Kidney tubule cell (primary cell): ENCODE measurements around the gene RAB27A.
A peak's percentile ranks its signal among the peaks of the same experiment; 100 is the strongest.
"Not testable (repeated sequence)": the region's sequence is repeated elsewhere in the genome, so short reads cannot be mapped to it uniquely, and the experiment has no call there.

Source experiments
- DNase-seq: peaks from one replicate; pipeline ENCODE4 v3.0.0-alpha.2; 2018; ENCODE audit warnings: low spot score

RAB27A gene

DNA sequence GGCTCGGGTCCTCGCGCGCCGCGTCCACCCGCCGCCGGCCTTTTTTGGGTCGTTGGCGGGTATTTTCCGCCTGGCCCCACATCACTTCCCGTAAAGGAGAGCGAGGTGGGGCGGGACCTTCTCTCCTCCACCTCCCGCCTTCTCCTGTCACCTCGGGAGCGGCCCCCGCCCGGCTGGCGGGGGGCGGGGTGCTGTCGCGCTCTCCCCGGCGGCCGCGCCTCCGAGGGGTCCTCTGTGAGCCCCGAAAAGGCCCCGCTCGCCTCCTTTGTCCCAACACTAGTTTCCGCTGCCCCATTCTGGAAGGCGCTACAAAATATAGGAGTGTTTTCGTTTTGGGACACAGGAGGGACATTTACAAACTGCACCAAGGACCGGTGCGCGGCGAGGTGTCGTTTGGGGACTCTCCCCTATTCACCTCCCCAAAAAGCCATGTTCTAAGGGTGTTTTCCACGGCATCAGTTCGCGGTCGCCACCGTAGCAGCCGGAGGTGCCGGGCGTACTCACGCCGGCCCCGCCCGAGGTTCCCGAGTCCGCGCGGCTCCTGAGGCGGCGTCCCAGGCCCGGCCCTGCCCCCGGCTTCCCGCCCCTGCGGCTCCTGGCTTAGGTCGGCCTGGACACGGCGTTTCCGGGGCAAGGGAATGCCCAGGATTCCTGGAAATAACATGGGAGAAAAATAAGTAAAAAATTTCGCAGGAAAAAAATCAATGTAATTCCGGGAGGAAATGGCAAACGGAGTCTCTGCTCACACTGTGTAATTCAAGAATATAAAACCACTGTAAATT is at the start of gene RAB27A:
RAB27A (minus strand) TSS at position 68 of the 782 bp plus-strand sequence. CDS start 54,879 bp downstream, outside the sequence.
- DNase-seq: peak; percentile 87

DNA sequence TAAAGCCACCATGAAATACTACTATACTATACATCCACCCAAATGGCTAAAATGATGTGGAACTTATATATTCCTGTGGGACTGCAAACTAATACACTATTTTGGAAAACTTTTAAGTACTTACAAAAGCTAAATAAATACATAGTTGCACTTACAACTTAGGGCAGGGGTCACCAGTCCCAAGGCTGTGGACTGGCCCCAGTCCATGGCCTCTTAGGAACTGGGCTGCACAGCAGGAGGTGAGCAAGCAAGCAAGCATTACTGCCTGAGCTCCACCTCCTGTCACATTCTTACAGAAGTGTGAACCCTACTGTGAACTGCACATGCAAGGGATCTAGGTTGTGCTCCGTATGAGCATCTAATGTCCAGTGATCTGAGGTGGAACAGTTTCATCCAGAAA is 47.5 kb upstream of the RAB27A start:
- no peak for DNase-seq

DNA sequence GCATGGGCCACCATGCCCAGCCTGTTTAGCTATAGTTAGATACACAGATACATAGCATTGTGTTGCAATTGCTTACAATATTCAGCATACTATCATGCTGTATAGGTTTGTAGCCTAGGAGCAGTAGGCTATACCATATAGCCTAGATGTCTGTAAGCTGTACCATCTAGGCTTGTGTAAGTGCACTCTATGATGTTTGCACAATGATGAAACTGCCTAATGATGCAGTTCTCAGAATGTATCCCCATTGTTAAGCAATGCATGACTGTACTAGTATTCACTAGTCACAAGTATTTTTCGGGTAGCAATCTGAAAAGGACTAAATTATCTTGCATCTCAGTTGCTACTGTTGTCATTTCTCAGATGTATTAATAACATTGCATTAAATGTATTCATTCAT is 45.4 kb upstream of the RAB27A start:
- no peak for DNase-seq

- DNase-seq: peak; percentile 43
These were observed 44.8 kb upstream of the RAB27A start for GRCh38 chr15:55334371-55334770.

DNA sequence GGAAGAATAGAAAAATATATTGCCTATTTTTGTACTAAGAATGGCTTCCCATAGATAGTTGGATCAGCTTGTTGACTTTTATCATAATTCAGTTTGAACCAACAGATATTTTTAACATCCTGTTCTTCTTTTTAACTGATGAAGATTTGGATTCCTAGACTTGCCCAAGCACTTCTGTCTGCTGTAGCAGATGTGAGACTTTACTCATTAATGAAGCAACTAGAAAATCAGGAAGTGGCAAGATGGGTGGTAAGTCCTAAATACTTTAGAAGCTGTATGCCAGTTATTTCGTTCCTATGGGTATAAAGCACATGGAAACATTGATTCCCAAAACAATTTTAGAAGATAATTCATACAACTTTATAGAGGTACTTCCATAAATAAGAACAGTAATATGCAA is 37.8 kb upstream of the RAB27A start:
- DNase-seq: no peak

DNA sequence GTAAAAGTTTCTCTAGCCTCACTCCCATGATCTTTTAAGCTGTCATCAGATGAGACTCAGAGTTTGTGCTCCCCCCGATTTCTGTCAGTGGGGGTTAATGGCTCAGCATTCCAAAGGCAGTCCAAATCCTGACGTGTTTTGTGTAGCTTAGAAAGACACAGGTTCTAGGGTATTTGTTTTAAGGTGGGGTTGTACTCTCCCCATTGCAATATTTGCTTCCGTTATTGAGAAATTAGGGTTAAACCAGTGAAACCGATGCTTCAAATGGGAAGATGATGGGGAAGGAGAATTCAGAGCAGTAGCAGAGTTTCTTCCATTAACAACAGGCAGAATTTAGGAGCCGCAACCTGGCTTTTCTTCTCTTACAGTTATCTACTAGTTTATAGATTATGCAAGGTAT is 32.9 kb upstream of the RAB27A start:
- DNase-seq: no peak

DNA sequence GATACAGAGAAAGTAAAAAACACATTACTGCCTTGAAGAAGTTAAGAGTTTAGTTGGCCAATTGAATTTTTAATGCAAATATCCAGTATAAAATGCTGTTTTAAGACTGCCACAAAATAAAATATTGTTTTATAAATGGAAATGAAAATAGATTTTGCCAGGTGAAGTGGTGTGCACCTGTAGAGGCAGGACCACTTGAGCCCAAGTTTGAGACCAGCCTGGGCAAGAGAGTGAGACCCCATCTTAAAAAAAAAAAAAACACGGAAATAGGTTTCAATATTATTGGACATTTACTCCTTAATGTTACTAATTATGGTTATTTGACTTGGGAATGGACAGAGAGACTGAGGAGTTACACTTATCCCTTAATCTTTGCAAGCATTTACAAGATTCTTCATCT is 31.4 kb upstream of the RAB27A start:
- DNase-seq: no peak

DNA sequence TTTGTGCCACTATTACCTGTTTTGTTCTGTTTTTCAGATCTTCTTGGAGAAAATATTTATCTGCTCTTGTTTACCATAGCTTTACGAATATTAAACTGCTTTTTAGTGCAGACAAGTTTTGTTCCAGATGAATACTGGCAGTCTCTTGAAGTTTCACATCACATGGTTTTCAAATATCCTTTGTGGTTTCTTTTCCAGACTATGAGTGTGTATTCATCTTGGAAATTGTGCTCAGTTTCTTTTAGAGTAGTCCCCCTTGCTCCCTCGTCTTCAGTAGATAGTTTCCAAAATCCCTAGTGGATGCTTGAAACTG is 30.6 kb upstream of the RAB27A start:
- DNase-seq: peak; percentile 5

- DNase-seq: peak; percentile 29
These were observed 30.1 kb upstream of the RAB27A start for GRCh38 chr15:55319537-55320237.

GRCh38 chr15:55318588-55319494 is 29.2 kb upstream of the RAB27A start, which contains the start of the genes PIGB and PIGBOS1:
PIGB (plus strand) TSS chr15:55319222; CDS start chr15:55319251, 29 bp downstream.
PIGBOS1 (minus strand) TSS chr15:55319123; CDS start chr15:55317792, 1,331 bp downstream.
- peak; percentile 91 for DNase-seq

DNA sequence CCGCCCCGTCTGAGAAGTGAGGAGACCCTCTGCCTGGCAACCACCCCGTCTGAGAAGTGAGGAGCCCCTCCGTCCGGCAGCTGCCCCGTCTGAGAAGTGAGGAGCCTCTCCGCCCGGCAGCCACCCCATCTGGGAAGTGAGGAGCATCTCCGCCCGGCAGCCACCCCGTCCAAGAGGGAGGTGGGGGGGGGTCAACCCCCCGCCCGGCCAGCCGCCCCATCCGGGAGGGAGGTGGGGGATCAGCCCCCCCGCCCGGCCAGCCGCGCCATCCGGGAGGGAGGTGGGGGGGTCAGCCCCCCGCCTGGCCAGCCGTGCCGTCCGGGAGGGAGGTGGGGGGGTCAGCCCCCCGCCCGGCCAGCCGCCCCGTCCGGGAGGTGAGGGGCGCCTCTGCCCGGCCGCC is 13.2 kb upstream of the RAB27A start:
- DNase-seq: not testable (repeated sequence)

GRCh38 chr15:55297315-55297714 is 7.7 kb upstream of the RAB27A start:
- no peak for DNase-seq

GRCh38 chr15:55290528-55291057 is 980 bp upstream of the RAB27A start:
- peak; percentile 83 for DNase-seq

DNA sequence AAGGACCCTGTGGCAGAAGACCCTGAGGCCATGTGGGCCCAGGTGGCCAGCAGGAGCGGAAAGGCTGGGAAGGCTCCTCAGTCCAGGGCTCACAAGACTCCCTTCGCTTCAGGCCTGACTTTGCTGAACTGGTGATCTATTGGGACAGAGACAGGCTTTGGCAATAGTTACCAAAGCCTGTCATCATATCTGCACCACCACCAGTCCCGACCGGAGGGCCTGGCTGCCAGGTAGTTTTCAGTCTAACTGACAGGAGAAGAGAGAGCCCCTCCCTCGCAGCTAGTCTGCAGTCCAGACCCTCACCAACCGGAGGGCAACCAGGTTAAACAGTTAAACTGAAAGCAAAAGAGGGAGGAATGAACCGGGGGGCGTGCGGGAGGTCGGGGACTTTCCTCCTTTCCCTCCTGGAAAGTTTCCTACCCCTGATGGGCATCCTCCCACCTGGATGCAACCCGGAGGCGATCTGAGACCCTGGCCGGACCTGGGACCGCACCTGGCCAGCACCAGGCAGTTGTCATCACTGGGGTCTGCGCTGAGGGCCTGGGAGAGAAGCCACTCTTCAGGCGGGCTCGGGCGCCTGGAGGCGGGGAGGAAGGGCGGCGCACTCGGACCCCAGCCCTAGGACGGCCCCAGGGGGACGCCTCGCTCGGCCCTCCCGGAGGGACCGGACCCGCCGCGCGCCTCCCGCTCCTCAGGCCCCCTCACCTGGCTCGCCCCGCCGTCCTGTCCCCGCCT is 435 bp downstream of the RAB27A start:
- DNase-seq: peak; percentile 30

DNA sequence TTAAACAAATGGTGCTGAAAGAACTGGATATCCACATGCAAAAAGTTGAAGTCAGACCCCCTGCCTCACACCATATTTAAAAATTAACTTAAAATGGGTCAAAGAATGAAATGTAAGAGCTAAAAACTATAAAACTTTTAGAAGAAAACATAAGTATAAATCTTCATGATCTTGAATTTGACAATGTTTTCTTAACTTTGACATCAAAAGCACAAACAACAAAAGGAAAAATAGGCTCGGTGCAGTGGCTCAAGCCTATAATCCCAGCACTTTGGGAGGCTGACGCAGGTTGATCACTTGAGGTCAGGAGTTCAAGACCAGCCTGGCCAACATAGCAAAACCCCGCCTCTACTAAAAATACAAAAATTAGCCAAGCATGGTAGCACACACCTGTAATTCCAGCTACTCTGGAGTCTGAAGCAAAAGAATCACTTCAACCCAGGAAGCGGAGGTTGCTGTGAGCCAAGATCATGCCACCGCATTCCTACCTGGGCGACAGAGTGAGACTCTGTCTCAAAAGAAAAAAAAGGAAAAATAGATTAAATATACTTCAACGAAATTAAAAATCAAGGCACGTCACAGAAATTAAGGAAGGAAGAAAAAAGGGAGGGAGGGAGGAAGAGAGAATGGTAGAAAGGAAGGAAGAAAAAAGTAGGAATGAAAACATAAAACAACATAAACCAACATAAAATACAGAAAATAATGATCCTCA is 1.5 kb downstream of the RAB27A start:
- DNase-seq: peak; percentile 39

- DNase-seq: not testable (repeated sequence)
These were observed 3.0 kb downstream of the RAB27A start for GRCh38 chr15:55286442-55287189.

DNA sequence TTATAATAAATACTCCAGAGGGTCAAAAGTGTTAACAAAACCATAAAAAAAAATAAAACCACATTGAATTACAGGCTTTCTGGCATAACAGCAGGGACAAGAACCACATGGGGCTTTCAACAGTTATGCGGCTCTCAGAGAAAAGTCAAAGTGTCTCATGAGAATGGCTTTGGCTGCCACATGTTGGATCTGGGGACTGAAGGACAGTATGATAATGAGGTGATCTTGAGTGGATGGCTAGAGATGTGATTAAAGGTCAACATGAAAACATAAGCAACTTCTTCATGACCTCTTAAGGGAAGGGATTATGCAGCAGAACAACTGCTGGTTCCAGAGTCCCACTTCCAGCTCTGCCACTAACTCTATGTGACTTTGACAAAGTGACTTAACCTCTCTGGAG is 5.2 kb downstream of the RAB27A start:
- no peak for DNase-seq

- DNase-seq: no peak
These were observed 6.0 kb downstream of the RAB27A start for GRCh38 chr15:55283379-55284147.

GRCh38 chr15:55282284-55282833 is 7.3 kb downstream of the RAB27A start:
- peak; percentile 69 for DNase-seq
